NB4 (cell line): ENCODE data around the gene FMNL3.

Experiments
- DNase-seq: peaks from one replicate; pipeline ENCODE4 v3.0.0; 2010; ENCODE audit warnings: low read depth
- H3K4me3 ChIP-seq: one replicate; pipeline ENCODE4 v1.5.1; 2011; ENCODE audit warnings: mild to moderate bottlenecking, low read depth, low read length, moderate library complexity
- MYC ChIP-seq: IDR thresholded peaks from 2 replicates; pipeline ENCODE4 v1.6.1; 2011; ENCODE audit warnings: low read depth, low read length
- POLR2A ChIP-seq: IDR thresholded peaks from 2 replicates; pipeline ENCODE4 v1.6.1; 2011; ENCODE audit warnings: mild to moderate bottlenecking; ENCODE audit not compliant: insufficient read length; ENCODE audit errors: extremely low read depth
- TF ChIP-seq, protein P1 (sequence below): IDR thresholded peaks from 2 replicates; pipeline ENCODE4 v1.6.1; 2011; ENCODE audit warnings: low read depth, low read length
- TF ChIP-seq, protein P2 (sequence below): IDR thresholded peaks from one replicate; pipeline ENCODE4 v1.5.1; 2012; ENCODE audit warnings: low read depth, low read length

FMNL3 gene

GRCh38 chr12:49703647-49704137 lies 3.5 kb downstream of the FMNL3 start:
- no peak for TF ChIP-seq POLR2A
- DNase-seq, result peak; percentile 56

GRCh38 chr12:49702676-49703215 lies 4.5 kb downstream of the FMNL3 start:
- DNase-seq, result no peak
- no peak overlapping the region for H3K4me3 ChIP-seq
- TF ChIP-seq MYC (no peak), POLR2A (no peak)
- TF ChIP-seq, protein P1, sequence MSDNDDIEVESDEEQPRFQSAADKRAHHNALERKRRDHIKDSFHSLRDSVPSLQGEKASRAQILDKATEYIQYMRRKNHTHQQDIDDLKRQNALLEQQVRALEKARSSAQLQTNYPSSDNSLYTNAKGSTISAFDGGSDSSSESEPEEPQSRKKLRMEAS, result no peak
- TF ChIP-seq, protein P2, sequence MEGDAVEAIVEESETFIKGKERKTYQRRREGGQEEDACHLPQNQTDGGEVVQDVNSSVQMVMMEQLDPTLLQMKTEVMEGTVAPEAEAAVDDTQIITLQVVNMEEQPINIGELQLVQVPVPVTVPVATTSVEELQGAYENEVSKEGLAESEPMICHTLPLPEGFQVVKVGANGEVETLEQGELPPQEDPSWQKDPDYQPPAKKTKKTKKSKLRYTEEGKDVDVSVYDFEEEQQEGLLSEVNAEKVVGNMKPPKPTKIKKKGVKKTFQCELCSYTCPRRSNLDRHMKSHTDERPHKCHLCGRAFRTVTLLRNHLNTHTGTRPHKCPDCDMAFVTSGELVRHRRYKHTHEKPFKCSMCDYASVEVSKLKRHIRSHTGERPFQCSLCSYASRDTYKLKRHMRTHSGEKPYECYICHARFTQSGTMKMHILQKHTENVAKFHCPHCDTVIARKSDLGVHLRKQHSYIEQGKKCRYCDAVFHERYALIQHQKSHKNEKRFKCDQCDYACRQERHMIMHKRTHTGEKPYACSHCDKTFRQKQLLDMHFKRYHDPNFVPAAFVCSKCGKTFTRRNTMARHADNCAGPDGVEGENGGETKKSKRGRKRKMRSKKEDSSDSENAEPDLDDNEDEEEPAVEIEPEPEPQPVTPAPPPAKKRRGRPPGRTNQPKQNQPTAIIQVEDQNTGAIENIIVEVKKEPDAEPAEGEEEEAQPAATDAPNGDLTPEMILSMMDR, result no peak

More at GRCh38 chr12:49703647-49704137, 3.5 kb downstream of the FMNL3 start:
- H3K4me3 ChIP-seq, result no peak overlapping the region

GRCh38 chr12:49702009-49702408 lies 5.2 kb downstream of the FMNL3 start:
- no peak for DNase-seq
- no peak overlapping the region for H3K4me3 ChIP-seq

GRCh38 chr12:49698619-49699545 lies 8.3 kb downstream of the FMNL3 start:
- DNase-seq, result peak; percentile 96

More at GRCh38 chr12:49702009-49702408, 5.2 kb downstream of the FMNL3 start:
- TF ChIP-seq MYC (no peak), POLR2A (no peak)
- TF ChIP-seq, protein P2, result no peak
- TF ChIP-seq, protein P1, result no peak

DNA sequence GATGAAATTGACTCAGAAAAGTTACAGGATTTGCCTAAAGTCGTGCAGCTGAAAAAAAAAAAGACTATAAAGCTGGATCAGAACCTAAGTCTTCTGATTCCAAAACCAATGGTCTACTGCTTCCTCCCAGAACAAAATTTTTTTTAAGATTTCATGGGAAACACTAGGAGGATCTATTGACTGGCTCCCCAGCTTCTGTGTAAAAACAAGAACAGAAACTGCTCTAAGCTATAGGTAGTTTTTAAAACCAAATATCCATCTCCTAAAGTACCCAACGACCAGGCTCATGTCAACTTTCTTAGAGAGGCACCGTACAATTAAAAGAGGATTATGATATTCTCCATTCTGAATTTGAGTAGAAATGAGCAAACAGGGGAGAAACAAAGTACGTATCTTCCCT lies 9.4 kb downstream of the FMNL3 start:
- no peak for DNase-seq

More at GRCh38 chr12:49698619-49699545, 8.3 kb downstream of the FMNL3 start:
- peak overlapping the region; percentile 33 for H3K4me3 ChIP-seq
- no peak for TF ChIP-seq POLR2A
- TF ChIP-seq, protein P2, result no peak
- TF ChIP-seq, protein P1, result no peak
- TF ChIP-seq MYC, result no peak; the same call in 1 of the 2 replicates

More for the DNA sequence above, 9.4 kb downstream of the FMNL3 start:
- no peak overlapping the region for H3K4me3 ChIP-seq
- TF ChIP-seq, protein P2, result no peak
- TF ChIP-seq, protein P1, result no peak
- TF ChIP-seq MYC (no peak), POLR2A (no peak)
